HepG2 (cell line): ENCODE data around the gene DPEP2NB. TPM values are rescaled to one million over a fixed set of nuclear protein-coding genes. Genes with fewer than 3 reads are reported as not detected.

Source experiments
- ARNTL ChIP-seq: sonication (generic); formaldehyde crosslinking; IDR thresholded peaks from 2 replicates; pipeline ENCODE4 v1.4.0; 2020; ENCODE audit warnings: mild to moderate bottlenecking, missing genetic modification reagents
- CC2D1A ChIP-seq: sonication (generic); formaldehyde crosslinking; IDR thresholded peaks from 2 replicates; pipeline ENCODE4 v1.8.1; 2023; ENCODE audit warnings: mild to moderate bottlenecking, missing genetic modification reagents
- DZIP1 ChIP-seq: sonication (generic); formaldehyde crosslinking; IDR thresholded peaks from 2 replicates; pipeline ENCODE4 v1.5.0; 2020; ENCODE audit warnings: mild to moderate bottlenecking, missing genetic modification reagents
- ELF1 ChIP-seq: sonication (generic); formaldehyde crosslinking; IDR thresholded peaks from 2 replicates; pipeline ENCODE4 v1.4.0; 2020; ENCODE audit warnings: missing genetic modification reagents
- FOXO1 ChIP-seq: sonication (generic); formaldehyde crosslinking; IDR thresholded peaks from 2 replicates; pipeline ENCODE4 v1.4.0; 2020; ENCODE audit warnings: missing genetic modification reagents
- HDAC1 ChIP-seq: sonication (generic); formaldehyde crosslinking; IDR thresholded peaks from 2 replicates; pipeline ENCODE4 v1.5.1; 2020; ENCODE audit warnings: mild to moderate bottlenecking, missing genetic modification reagents
- HIVEP1 ChIP-seq: sonication (generic); formaldehyde crosslinking; IDR thresholded peaks from 2 replicates; pipeline ENCODE4 v1.4.0; 2020; ENCODE audit warnings: mild to moderate bottlenecking, missing genetic modification reagents
- RFX3 ChIP-seq: IDR thresholded peaks from 2 replicates; pipeline ENCODE4 v1.6.1; 2016; ENCODE audit warnings: missing biosample characterization, missing genetic modification reagents
- SOX6 ChIP-seq, 2 experiments: fragments of 450-650 bp in 1 of 2; sonication (generic) in 1 of 2; formaldehyde crosslinking in 1 of 2; IDR thresholded peaks; 2 replicates each; pipeline versions ENCODE4 v1.4.0 to v1.6.1; 2017 to 2020; ENCODE audit warnings: antibody characterized with exemption in 1 of 2, mild to moderate bottlenecking in 1 of 2, missing genetic modification reagents in 1 of 2
- THYN1 ChIP-seq: sonication (generic); formaldehyde crosslinking; IDR thresholded peaks from 2 replicates; pipeline ENCODE4 v1.8.1; 2023; ENCODE audit warnings: low read depth, mild to moderate bottlenecking, moderate library complexity, missing genetic modification reagents, borderline replicate concordance
- ZFP62 ChIP-seq: sonication (generic); formaldehyde crosslinking; IDR thresholded peaks from 2 replicates; pipeline ENCODE4 v1.4.0; 2020; ENCODE audit warnings: missing genetic modification reagents
- ZFX ChIP-seq: sonication (generic); formaldehyde crosslinking; IDR thresholded peaks from 2 replicates; pipeline ENCODE4 v1.4.0; 2020; ENCODE audit warnings: mild to moderate bottlenecking, low read depth, missing genetic modification reagents, moderate library complexity
- ZMAT3 ChIP-seq: sonication (generic); formaldehyde crosslinking; conservative IDR thresholded peaks from 2 replicates; pipeline ENCODE4 v1.7.0; 2021; ENCODE audit warnings: missing genetic modification reagents
- ZNF432 ChIP-seq: sonication (generic); formaldehyde crosslinking; IDR thresholded peaks from 2 replicates; pipeline ENCODE4 v1.5.0; 2020; ENCODE audit warnings: missing genetic modification reagents, mild to moderate bottlenecking, borderline replicate concordance
- ZNF589 ChIP-seq: sonication (generic); formaldehyde crosslinking; conservative IDR thresholded peaks from 2 replicates; pipeline ENCODE4 v1.8.0; 2022; ENCODE audit warnings: mild to moderate bottlenecking, moderate library complexity, missing genetic modification reagents
- ZNF891 ChIP-seq: sonication (generic); formaldehyde crosslinking; IDR thresholded peaks from 2 replicates; pipeline ENCODE4 v1.5.0; 2020; ENCODE audit warnings: mild to moderate bottlenecking, missing genetic modification reagents
- polyA plus RNA-seq, 8 experiments: library from polyadenylated mRNA; depleted of rRNA in 3 of 8; stranded (reverse) in 7 of 8; unstranded in 1 of 8; fragments of >200 nt; fragmentation: Illumina TruSeq in 4 of 8; extraction: Trizol in 4 of 8; gene quantifications; 2 replicates each; pipeline versions ENCODE4 v1.2.1 to v1.2.3, GENCODE V29; 2011 to 2016; ENCODE audit warnings: low read depth in 4 of 8, missing spikeins in 1 of 8, mixed read lengths in 1 of 8; ENCODE audit not compliant: insufficient read depth in 1 of 8
- total RNA-seq, 5 experiments: library from RNA; depleted of rRNA; stranded (reverse); fragments of >200 nt; fragmentation: Illumina TruSeq; extraction: Trizol; gene quantifications; 2 replicates each; pipeline ENCODE4 v1.2.3, GENCODE V29; 2016; ENCODE audit warnings: low read depth in 1 of 5
- TF ChIP-seq, protein P1 (sequence below): sonication (generic); formaldehyde crosslinking; IDR thresholded peaks from 2 replicates; pipeline ENCODE4 v1.4.0; 2020; ENCODE audit warnings: missing genetic modification reagents
- TF ChIP-seq, protein P2 (sequence below): sonication (generic); formaldehyde crosslinking; IDR thresholded peaks from 2 replicates; pipeline ENCODE4 v1.9.0; 2021; ENCODE audit warnings: missing genetic modification reagents, mild to moderate bottlenecking, borderline replicate concordance

Gene DPEP2NB
- total and polyA plus RNA-seq, 2 of the 13 experiments (the other 11 are each of a cell fraction or from before 2014, with no cell fraction given): not detected

GRCh38 chr16:67965668-67966548, 49.8 kb downstream of the DPEP2NB start (continued):
- TF ChIP-seq, protein P1, sequence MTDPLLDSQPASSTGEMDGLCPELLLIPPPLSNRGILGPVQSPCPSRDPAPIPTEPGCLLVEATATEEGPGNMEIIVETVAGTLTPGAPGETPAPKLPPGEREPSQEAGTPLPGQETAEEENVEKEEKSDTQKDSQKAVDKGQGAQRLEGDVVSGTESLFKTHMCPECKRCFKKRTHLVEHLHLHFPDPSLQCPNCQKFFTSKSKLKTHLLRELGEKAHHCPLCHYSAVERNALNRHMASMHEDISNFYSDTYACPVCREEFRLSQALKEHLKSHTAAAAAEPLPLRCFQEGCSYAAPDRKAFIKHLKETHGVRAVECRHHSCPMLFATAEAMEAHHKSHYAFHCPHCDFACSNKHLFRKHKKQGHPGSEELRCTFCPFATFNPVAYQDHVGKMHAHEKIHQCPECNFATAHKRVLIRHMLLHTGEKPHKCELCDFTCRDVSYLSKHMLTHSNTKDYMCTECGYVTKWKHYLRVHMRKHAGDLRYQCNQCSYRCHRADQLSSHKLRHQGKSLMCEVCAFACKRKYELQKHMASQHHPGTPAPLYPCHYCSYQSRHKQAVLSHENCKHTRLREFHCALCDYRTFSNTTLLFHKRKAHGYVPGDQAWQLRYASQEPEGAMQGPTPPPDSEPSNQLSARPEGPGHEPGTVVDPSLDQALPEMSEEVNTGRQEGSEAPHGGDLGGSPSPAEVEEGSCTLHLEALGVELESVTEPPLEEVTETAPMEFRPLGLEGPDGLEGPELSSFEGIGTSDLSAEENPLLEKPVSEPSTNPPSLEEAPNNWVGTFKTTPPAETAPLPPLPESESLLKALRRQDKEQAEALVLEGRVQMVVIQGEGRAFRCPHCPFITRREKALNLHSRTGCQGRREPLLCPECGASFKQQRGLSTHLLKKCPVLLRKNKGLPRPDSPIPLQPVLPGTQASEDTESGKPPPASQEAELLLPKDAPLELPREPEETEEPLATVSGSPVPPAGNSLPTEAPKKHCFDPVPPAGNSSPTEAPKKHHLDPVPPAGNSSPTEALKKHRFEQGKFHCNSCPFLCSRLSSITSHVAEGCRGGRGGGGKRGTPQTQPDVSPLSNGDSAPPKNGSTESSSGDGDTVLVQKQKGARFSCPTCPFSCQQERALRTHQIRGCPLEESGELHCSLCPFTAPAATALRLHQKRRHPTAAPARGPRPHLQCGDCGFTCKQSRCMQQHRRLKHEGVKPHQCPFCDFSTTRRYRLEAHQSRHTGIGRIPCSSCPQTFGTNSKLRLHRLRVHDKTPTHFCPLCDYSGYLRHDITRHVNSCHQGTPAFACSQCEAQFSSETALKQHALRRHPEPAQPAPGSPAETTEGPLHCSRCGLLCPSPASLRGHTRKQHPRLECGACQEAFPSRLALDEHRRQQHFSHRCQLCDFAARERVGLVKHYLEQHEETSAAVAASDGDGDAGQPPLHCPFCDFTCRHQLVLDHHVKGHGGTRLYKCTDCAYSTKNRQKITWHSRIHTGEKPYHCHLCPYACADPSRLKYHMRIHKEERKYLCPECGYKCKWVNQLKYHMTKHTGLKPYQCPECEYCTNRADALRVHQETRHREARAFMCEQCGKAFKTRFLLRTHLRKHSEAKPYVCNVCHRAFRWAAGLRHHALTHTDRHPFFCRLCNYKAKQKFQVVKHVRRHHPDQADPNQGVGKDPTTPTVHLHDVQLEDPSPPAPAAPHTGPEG (CRISPR knock-in tag): no peak
- TF ChIP-seq ZMAT3 (peak; percentile 54), CC2D1A (CRISPR knock-in tag) (0 out of 2 replicates have a peak, but pooled peaks have one; percentile 85), THYN1 (CRISPR knock-in tag) (no peak), ZNF891 (CRISPR knock-in tag) (no peak), ZFX (CRISPR knock-in tag) (peak; percentile 75), HDAC1 (CRISPR knock-in tag) (no peak), RFX3 (CRISPR knock-in tag) (no peak), HIVEP1 (CRISPR knock-in tag) (no peak), ELF1 (CRISPR knock-in tag) (no peak), SOX6 (IDR thresholded peaks at IDR 0.05) (no peak), SOX6 (CRISPR knock-in tag; IDR thresholded peaks at IDR 0.05) (no peak), ARNTL (CRISPR knock-in tag) (0 out of 2 replicates have a peak, but pooled peaks have one; percentile 32), DZIP1 (CRISPR knock-in tag) (0 out of 2 replicates have a peak, but pooled peaks have one; percentile 15), FOXO1 (no peak), ZNF432 (CRISPR knock-in tag) (no peak), ZNF589 (CRISPR knock-in tag) (no peak), ZFP62 (CRISPR knock-in tag) (no peak)
- TF ChIP-seq, protein P2, sequence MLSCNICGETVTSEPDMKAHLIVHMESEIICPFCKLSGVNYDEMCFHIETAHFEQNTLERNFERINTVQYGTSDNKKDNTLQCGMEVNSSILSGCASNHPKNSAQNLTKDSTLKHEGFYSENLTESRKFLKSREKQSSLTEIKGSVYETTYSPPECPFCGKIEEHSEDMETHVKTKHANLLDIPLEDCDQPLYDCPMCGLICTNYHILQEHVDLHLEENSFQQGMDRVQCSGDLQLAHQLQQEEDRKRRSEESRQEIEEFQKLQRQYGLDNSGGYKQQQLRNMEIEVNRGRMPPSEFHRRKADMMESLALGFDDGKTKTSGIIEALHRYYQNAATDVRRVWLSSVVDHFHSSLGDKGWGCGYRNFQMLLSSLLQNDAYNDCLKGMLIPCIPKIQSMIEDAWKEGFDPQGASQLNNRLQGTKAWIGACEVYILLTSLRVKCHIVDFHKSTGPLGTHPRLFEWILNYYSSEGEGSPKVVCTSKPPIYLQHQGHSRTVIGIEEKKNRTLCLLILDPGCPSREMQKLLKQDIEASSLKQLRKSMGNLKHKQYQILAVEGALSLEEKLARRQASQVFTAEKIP: no peak
